Natural killer cell (primary cell): ENCODE results near the gene SLC37A2. TPM values are rescaled to one million over a fixed set of nuclear protein-coding genes. Genes with fewer than 3 reads are reported as not detected.

Experiments used
- ATAC-seq, 3 donors: fragments of 150-1000 bp in 2 of 3; fragments of 200-7000 bp in 1 of 3; cut with Tn5 transposase; 1 replicate in 1 of 3; 2 replicates in 2 of 3; pipeline ENCODE4 v1.10.0; 2021; ENCODE audit warnings: mild to moderate bottlenecking in 2 of 3, moderate library complexity in 2 of 3
- DNase-seq, 2 donors: peaks; one replicate each; pipeline versions ENCODE4 v3.0.0 to v3.0.0-alpha.2; 2013 to 2021; ENCODE audit warnings: mixed read lengths in 1 of 2
- H3K27ac ChIP-seq: one replicate; pipeline ENCODE4 v1.5.1; 2013; ENCODE audit warnings: mild to moderate bottlenecking, low read length
- H3K27me3 ChIP-seq: one replicate; pipeline ENCODE4 v1.6.1; 2013; ENCODE audit warnings: low read length; ENCODE audit not compliant: control insufficient read depth, insufficient read depth
- H3K36me3 ChIP-seq: one replicate; pipeline ENCODE4 v1.6.1; 2013; ENCODE audit warnings: low read length; ENCODE audit not compliant: control insufficient read depth, insufficient read depth
- H3K4me1 ChIP-seq: one replicate; pipeline ENCODE4 v1.6.1; 2013; ENCODE audit warnings: low read length; ENCODE audit not compliant: control insufficient read depth, insufficient read depth
- H3K4me3 ChIP-seq: one replicate; pipeline ENCODE4 v1.5.1; 2013; ENCODE audit warnings: low read length
- H3K9me3 ChIP-seq: one replicate; pipeline ENCODE4 v1.6.1; 2013; ENCODE audit warnings: low read length; ENCODE audit not compliant: control insufficient read depth, insufficient read depth
- H3K27ac Mint-ChIP-seq, 2 donors: one replicate each; pipeline ENCODE4 v1.8.0; 2022; ENCODE audit warnings: mild to moderate bottlenecking in 2 of 2, mixed read lengths in 2 of 2, moderate library complexity in 1 of 2
- H3K27me3 Mint-ChIP-seq, 2 donors: one replicate each; pipeline ENCODE4 v1.8.0; 2022; ENCODE audit warnings: low read depth in 2 of 2, mixed read lengths in 2 of 2
- H3K36me3 Mint-ChIP-seq: one replicate; pipeline ENCODE4 v1.8.0; 2022; ENCODE audit warnings: mixed read lengths
- H3K4me1 Mint-ChIP-seq, 2 donors: one replicate each; pipeline ENCODE4 v1.8.0; 2022; ENCODE audit warnings: mixed read lengths in 2 of 2
- H3K4me3 Mint-ChIP-seq: one replicate; pipeline ENCODE4 v1.8.0; 2022; ENCODE audit warnings: mild to moderate bottlenecking, moderate library complexity, mixed read lengths
- H3K9me3 Mint-ChIP-seq, 2 donors: one replicate each; pipeline ENCODE4 v1.8.0; 2022; ENCODE audit warnings: mixed read lengths in 2 of 2
- CTCF ChIP-seq: fragments of 200-600 bp; IDR thresholded peaks from one replicate; pipeline ENCODE4 v1.8.0; 2022; ENCODE audit warnings: antibody characterized with exemption
- WGBS: methylation state at CpG from one replicate; pipeline ENCODE4 v1.1.7; 2013; ENCODE audit warnings: missing lambda C conversion rate; ENCODE audit not compliant: insufficient coverage; 5-methylcytosine and 5-hydroxymethylcytosine counted together
- intact Hi-C: fragments of 100-400 bp; cut with micrococcal nuclease; formaldehyde crosslinking; loops from one replicate; pipeline ENCODE4 v1.14.2; 2022
- total RNA-seq, 4 donors: library from RNA; stranded (reverse); fragments of 120-200 nt in 1 of 4; gene quantifications; one replicate each; pipeline versions ENCODE4 v1.2.3 to v1.2.4, GENCODE V29; 2013 to 2022

SLC37A2 gene
- total RNA-seq, 3 donors from 2014 or later (not counting 1 experiment from before 2014, with no cell fraction given), result 1.0 to 3.2 (median 1.8) TPM

- no peak overlapping the region for H3K4me3 Mint-ChIP-seq
- WGBS, result 95% methylated on average over 6 of the region's 7 CpGs
- no peak for TF ChIP-seq CTCF
- no peak for DNase-seq
- peaks cover 36 to 77% of the 10 kb centered on the region in 2 donors for H3K27me3 Mint-ChIP-seq
- no peak for ATAC-seq
- H3K27ac Mint-ChIP-seq, result no peak overlapping the region
- H3K9me3 ChIP-seq, result no peaks in the 10 kb centered on the region
- no peak overlapping the region for H3K4me3 ChIP-seq
- H3K4me1 Mint-ChIP-seq, result no peaks in the 10 kb centered on the region
- peaks cover 7% of the 10 kb centered on the region for H3K27me3 ChIP-seq
- intact Hi-C loops, result no loop called here
- H3K4me1 ChIP-seq, result no peaks in the 10 kb centered on the region
- no peaks in the 10 kb centered on the region for H3K36me3 ChIP-seq
- H3K36me3 Mint-ChIP-seq, result no peaks in the 10 kb centered on the region
- H3K9me3 Mint-ChIP-seq, result no peaks in the 10 kb centered on the region
- no peak overlapping the region for H3K27ac ChIP-seq
These were observed 69.5 kb downstream of the SLC37A2 start for GRCh38 chr11:125132596-125132995.

- ATAC-seq (no peak), DNase-seq (no peak)
- Mint-ChIP-seq H3K27ac (no peak overlapping the region), H3K36me3 (no peaks in the 10 kb centered on the region), H3K9me3 (no peaks in the 10 kb centered on the region), H3K4me3 (no peak overlapping the region), H3K27me3 (peaks cover 34 to 58% of the 10 kb centered on the region in 2 donors), H3K4me1 (no peaks in the 10 kb centered on the region)
- peaks cover 3% of the 10 kb centered on the region for H3K27me3 ChIP-seq
- no peaks in the 10 kb centered on the region for H3K36me3 ChIP-seq
- no peak for TF ChIP-seq CTCF
- H3K9me3 ChIP-seq, result no peaks in the 10 kb centered on the region
- no peak overlapping the region for H3K4me3 ChIP-seq
- no peak overlapping the region for H3K27ac ChIP-seq
- intact Hi-C loops, result no loop called here
- H3K4me1 ChIP-seq, result no peaks in the 10 kb centered on the region
These were observed 72.9 kb downstream of the SLC37A2 start for GRCh38 chr11:125136001-125136400.

GRCh38 chr11:125138966-125139365, 75.9 kb downstream of the SLC37A2 start:
- DNase-seq (no peak), ATAC-seq (no peak)
- Histone ChIP-seq H3K4me1 (peaks cover 4% of the 10 kb centered on the region), H3K9me3 (no peaks in the 10 kb centered on the region), H3K27ac (no peak overlapping the region), H3K27me3 (peaks cover 4% of the 10 kb centered on the region), H3K36me3 (no peaks in the 10 kb centered on the region), H3K4me3 (no peak overlapping the region)
- Mint-ChIP-seq H3K27me3 (peaks cover 32 to 54% of the 10 kb centered on the region in 2 donors), H3K4me3 (no peak overlapping the region), H3K36me3 (no peaks in the 10 kb centered on the region), H3K4me1 (peaks cover 6% of the 10 kb centered on the region in 2 donors), H3K9me3 (no peaks in the 10 kb centered on the region), H3K27ac (no peak overlapping the region)
- no peak for TF ChIP-seq CTCF
- WGBS, result 82% methylated on average over 8 of the region's 8 CpGs
- intact Hi-C loops, result no loop called here

GRCh38 chr11:125139778-125140177, 76.7 kb downstream of the SLC37A2 start:
- intact Hi-C loops, result no loop called here
- ATAC-seq, result no peak
- H3K4me3 ChIP-seq, result no peak overlapping the region
- peaks cover 4% of the 10 kb centered on the region for H3K4me1 ChIP-seq
- H3K36me3 ChIP-seq, result no peaks in the 10 kb centered on the region
- Mint-ChIP-seq H3K36me3 (no peaks in the 10 kb centered on the region), H3K9me3 (no peaks in the 10 kb centered on the region), H3K4me3 (no peak overlapping the region), H3K4me1 (peaks cover 6% of the 10 kb centered on the region in 2 donors), H3K27me3 (peaks cover 29 to 54% of the 10 kb centered on the region in 2 donors), H3K27ac (no peak overlapping the region)
- H3K27ac ChIP-seq, result no peak overlapping the region
- TF ChIP-seq CTCF, result no peak
- 81% methylated on average over 2 of the region's 3 CpGs for WGBS
- DNase-seq, result no peak
- H3K27me3 ChIP-seq, result peaks cover 5% of the 10 kb centered on the region
- H3K9me3 ChIP-seq, result no peaks in the 10 kb centered on the region
